GM12875 (cell line): ENCODE data around the gene ARMH4.

Source experiments
- H3K4me3 ChIP-seq: one replicate; pipeline ENCODE4 v1.5.1; 2011; ENCODE audit warnings: low read depth, low read length, control low read depth
- CTCF ChIP-seq: IDR thresholded peaks from 2 replicates; pipeline ENCODE4 v1.5.1; 2011; ENCODE audit warnings: low read depth, mild to moderate bottlenecking, control low read depth, inconsistent platforms, low read length, moderate library complexity, borderline replicate concordance; ENCODE audit not compliant: insufficient read depth

The ARMH4 gene

GRCh38 chr14:58002618-58003017 is 149.4 kb downstream of the ARMH4 start:
- H3K4me3 ChIP-seq = no peak overlapping the region
- TF ChIP-seq CTCF = no peak

- TF ChIP-seq CTCF = no peak
- H3K4me3 ChIP-seq = no peak overlapping the region
These were observed 152.0 kb downstream of the ARMH4 start for GRCh38 chr14:57999979-58000378.

- no peak for TF ChIP-seq CTCF
- H3K4me3 ChIP-seq = no peak overlapping the region
These were observed 152.5 kb downstream of the ARMH4 start for GRCh38 chr14:57999471-57999870.

GRCh38 chr14:57998766-57999165 is 153.2 kb downstream of the ARMH4 start:
- no peak overlapping the region for H3K4me3 ChIP-seq
- no peak for TF ChIP-seq CTCF

GRCh38 chr14:57991353-57991752 is 160.7 kb downstream of the ARMH4 start:
- H3K4me3 ChIP-seq = no peak overlapping the region
- TF ChIP-seq CTCF = no peak

- TF ChIP-seq CTCF = no peak
- no peak overlapping the region for H3K4me3 ChIP-seq
These were observed 163.6 kb downstream of the ARMH4 start for GRCh38 chr14:57988445-57988844.

- TF ChIP-seq CTCF = no peak
- H3K4me3 ChIP-seq = no peak overlapping the region
These were observed 164.3 kb downstream of the ARMH4 start for GRCh38 chr14:57987596-57988300.
